ENCODE data around the gene EARS2.
"Not testable (repeated sequence)": the region's sequence is repeated elsewhere in the genome, so short reads cannot be mapped to it uniquely, and the experiment has no call there.

The EARS2 gene

DNA sequence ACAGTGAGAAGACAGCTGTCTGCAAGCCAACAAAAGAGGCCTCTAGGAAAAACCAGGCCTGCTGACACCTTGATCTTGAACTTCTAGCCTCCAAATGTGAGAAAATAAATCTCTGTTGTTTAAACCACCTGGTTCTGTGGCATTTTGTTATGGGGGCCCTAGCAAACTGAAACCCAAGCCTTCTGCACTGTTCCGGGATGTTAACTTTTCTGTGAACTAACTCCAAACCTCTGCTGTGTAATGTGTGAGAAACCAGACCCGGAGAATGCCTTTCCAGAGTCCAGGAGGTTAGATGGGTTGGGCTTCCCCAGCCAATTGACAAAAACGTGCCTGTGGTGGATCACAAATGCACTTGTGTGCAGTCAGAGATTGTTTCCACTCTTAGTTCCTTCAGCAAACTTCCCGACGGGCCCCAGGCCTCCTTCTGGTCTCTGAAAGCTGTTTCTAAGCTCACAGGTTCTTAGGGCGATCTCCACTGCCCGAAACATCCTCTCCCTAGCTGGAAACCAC, 33.2 kb downstream of the EARS2 start:
- no peak for DNase-seq

GRCh38 chr16:23523321-23523720, 33.8 kb downstream of the EARS2 start:
- peak; percentile 48 for DNase-seq

GRCh38 chr16:23521965-23522364, 35.2 kb downstream of the EARS2 start:
- DNase-seq, result no peak

DNA sequence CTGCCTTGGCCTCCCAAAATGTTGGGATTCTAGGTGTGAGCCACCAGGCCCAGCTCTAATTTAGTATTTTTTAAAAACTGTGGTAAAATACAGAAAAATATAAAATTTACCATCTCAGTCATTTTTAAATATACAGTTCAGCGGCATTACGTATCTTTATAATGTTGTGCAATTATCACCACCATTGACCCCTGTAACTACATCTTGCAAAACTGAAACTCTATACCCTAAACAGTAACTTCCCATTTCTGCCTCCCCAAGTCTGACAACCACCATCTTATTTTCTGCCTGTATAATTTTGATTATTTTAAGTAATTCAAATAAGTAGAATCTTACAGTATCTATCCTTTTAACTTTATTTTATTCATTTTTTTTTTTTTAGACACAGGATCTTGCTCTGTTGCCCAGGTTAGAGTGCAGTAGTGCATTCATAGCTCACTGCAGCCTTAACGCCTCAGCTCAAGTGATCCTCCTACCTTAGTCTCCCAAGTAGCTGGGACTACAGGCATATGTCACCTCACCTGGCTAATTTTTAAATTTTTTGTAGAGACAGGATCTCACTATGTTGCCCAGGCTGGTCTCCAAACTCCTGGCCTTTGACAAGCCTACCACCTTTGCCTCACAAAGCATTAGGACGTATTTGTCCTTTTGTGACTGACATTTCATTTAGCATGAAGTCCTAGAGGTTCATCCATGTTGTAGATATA, 36.0 kb downstream of the EARS2 start:
- DNase-seq, result peak; percentile 84

GRCh38 chr16:23520500-23520899, 36.6 kb downstream of the EARS2 start:
- peak; percentile 64 for DNase-seq

DNA sequence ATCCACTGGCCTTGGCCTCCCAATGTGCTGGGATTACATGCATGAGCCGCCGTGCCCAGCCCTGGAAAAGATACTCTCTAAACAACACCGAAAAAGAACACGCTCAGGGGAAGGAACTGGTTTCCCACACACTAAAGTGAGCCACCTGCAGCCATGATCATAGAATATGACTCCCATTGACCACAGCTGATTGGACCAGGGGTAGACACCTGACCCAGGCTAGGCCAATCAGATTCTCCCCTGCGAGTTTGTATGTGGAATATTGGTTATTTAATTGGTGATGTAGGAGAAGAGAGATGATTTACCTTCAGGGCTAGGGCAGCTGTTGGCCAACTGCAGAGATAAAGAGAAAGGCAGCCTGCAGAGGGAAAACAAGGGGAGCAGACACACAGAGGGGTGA, 37.9 kb downstream of the EARS2 start:
- DNase-seq, result no peak

DNA sequence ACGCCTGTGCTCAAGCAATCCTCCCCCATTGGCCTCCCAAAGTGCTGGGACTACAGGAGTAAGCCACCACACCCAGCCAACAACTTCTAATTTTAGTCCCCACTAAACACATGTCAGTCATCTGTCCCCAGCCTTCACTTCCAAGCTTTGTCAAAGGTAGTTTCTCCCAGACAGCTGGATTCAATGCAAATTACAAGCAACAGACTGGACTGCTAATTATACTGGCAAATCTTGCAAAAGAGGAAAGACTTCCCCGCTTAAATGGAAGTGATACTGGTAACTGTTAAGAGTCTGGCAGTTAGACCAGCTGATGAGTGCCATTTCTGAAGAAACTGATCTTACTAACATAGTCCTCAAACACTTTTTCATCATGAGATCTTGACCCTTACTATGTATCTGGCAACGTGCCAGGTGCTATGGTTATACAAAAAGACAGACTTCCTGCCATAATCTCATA, 38.7 kb downstream of the EARS2 start:
- DNase-seq, result peak; percentile 94

- no peak for DNase-seq
Measured at GRCh38 chr16:23516366-23517137, 40.6 kb downstream of the EARS2 start.

DNA sequence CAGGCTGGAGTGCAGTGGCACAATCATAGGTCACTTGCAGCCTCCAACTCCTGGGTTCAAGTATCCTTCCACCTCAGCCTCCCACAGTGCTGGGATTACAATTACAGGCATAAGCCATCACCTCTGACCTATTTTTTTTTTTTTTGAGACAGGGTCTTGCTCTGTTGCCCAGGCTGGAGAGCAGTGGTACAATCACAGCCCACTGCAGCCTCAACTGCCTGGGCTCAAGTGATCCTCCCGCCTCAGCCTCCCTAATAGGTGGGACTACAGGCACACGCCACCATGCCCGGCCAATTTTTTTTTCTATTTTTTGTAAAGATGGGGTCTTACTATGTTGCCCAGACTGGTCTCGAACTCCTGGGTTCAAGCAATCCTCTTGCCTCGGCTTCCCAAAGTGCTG, 41.3 kb downstream of the EARS2 start:
- DNase-seq, result no peak

DNA sequence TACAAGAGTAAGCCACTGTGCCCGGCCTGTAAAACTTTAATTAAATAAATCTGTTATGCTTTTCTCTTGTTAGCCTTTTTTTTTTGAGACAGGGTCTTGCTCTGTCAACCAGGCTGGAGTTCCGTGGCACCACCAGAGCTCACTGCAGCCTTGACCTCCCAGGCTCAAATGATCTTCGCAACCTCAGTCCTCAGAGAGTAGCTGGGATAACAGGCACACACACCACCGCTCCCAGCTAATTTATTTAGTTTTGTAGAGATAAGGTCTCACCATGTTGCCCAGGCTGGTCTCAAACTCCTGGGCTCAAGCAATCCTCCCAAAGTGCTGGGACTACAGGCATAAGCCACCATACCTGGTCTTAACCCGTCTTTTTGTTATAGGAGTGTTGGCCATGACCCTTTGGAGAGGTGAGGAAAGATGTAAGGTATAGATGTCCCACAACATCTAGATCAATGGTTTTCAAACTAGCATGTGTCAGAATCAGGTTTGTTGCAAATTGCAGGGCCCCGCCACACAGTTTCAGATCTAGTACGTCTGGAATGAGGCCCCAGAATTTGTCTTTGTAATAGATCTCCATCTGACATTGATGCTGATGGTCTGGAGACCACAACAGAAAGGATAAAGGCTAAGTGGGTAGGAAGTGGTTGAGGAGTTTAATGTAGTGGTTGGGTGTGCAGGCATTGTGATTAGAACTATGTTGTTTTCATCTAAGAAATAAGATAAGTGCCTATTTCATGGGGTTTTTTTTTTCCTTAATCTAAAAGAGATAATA, 42.6 kb downstream of the EARS2 start:
- no peak for DNase-seq

GRCh38 chr16:23512168-23512695, 44.9 kb downstream of the EARS2 start:
- no peak for DNase-seq

GRCh38 chr16:23511731-23512130, 45.4 kb downstream of the EARS2 start:
- no peak for DNase-seq

GRCh38 chr16:23510915-23511270, 46.3 kb downstream of the EARS2 start:
- DNase-seq, result not testable (repeated sequence)

GRCh38 chr16:23510164-23510914, 46.8 kb downstream of the EARS2 start, which contains the start of gene GGA2:
Gene GGA2 (minus strand): TSS chr16:23510494. CDS start chr16:23510411, 83 bp downstream.
- peak; percentile 81 for DNase-seq

DNA sequence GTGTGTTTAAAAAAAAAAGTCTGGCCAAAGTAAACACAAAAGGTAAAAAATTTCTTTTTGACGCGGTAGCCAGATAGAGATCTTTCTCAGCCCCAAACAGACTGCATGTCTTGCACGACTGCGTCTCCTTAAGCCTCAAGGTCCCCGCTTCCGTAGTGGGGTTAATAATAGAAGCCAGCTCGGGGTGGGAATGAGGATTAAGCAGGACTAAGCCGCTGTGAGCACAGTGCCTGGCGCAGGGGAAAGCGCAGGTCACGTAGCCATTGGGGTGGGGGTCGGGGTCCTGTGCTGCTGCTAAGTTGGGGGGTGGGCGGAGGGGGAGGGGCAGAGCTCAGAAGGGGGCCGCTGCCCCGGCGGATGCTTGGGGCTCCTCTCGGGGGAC, 47.4 kb downstream of the EARS2 start:
- DNase-seq, result peak; percentile 39

GRCh38 chr16:23509441-23509754, 47.8 kb downstream of the EARS2 start:
- no peak for DNase-seq

DNA sequence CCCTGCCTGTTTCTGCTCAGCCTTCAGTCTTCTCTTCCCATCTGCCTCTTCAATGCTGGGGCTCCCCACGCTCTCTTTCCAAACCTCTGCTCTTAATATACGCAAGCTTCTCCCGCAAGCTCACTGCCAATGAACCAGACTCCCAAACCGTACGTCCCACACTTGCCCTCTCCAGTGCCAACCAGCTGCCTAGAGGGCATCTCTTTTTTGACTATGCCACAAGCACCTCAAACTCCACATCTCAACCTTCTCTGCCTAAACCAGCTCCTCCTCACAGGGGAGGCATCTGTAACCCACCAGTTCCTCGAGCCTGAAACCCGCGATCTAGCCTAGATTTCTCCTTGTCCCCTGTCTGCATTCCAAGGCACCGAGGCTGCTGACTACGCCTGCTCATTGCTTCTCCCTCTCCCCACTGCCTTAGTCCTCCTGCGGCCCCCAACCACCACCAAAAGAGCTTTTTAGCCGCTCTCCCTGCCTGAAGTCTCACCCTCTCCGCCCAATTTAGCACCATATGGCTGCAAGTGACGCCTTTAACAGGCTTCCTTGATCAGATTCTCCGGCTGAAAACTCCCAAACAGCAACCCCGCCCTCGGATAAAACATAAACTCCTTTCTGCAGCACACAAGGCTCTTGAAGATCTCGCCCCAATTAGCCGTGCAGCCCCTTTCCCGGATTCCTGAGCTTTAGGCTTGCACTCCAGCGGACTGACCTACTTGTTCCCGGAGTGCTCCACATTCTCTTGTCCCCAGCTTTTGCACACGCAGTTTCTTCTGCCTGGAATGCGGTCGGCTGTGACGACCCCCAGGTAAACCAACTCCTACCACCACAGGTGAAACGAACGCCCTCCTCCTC, 48.3 kb downstream of the EARS2 start:
- DNase-seq, result no peak

DNA sequence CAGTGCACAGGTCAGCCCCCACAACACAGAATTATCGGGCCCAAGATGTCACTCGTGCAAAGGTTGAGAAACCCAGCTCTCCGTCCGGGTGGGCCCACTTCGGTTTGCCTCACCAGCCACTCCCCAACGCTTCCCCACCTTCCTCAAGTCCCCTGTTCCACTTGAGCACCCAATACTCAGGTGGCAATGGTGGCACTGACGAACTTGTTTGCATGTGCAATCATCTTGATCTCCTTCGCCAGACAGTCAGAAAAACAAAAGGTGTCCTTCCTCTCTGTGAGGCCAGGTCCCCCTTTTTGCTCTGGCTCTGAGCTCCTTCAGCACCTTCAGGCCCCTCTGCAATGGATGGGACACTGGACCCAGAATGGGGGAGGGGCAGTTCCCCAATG, 50.5 kb downstream of the EARS2 start:
- no peak for DNase-seq

DNA sequence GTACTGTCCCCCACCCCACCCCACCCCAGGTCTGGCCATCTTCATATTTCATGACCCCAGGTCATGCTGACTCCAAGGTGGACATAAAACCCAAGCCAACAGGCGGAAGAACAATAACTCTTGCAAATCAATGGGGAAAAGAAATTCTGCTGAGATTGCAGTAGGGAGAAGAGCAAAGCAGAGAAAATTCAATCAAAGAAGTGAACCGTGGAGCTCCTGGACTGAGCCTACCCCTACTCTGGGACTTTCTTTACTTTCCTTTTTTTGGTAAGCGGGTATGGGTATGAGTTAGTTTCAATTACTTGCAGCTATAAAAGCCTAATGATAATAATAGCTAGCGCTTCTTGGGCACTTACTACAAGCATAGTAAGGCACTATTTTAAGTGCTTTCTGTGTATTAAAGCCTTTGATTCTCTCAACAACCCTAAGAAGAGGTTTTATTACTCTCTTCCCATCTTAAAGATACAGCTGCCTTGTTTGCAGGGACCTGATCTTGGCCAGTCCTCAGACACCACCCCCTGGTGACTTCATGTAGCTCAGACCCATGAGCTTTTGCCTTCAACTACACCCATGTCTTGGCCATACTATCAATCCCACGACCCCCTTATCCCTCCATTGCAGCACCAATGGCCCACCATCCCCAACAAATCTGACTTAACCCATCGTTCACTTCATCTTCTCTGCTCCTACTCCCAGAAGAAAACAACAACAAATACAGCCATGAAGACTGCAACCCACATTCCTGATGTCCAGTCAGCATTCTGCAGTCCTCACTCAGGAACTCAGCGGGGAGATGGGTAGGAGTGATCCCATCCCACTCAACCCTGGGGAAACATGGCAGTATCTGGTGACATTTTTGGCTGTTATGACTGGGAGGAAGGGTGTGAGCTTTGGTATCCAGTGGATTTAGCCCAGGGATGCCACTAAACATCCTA, 51.2 kb downstream of the EARS2 start:
- no peak for DNase-seq

- DNase-seq, result no peak
Measured at GRCh38 chr16:23505180-23505665, 51.9 kb downstream of the EARS2 start.

All from inflammatory macrophage treated with lipopolysaccharide for 4 hours (primary cell).